Neural progenitor cell (in vitro differentiated cells): Measurements from ENCODE around the gene SYNJ2.

Source experiments
- EZH2phosphoT487 ChIP-seq: fragments of 200-600 bp; sonication (generic); IDR thresholded peaks from 2 replicates; pipeline ENCODE4 v1.6.1; 2017; ENCODE audit warnings: antibody characterized with exemption
- TF ChIP-seq, protein P1 (sequence below): fragments of 200-600 bp; sonication (generic); IDR thresholded peaks from 2 replicates; pipeline ENCODE4 v1.5.1; 2017; ENCODE audit warnings: antibody characterized with exemption, mild to moderate bottlenecking

DNA sequence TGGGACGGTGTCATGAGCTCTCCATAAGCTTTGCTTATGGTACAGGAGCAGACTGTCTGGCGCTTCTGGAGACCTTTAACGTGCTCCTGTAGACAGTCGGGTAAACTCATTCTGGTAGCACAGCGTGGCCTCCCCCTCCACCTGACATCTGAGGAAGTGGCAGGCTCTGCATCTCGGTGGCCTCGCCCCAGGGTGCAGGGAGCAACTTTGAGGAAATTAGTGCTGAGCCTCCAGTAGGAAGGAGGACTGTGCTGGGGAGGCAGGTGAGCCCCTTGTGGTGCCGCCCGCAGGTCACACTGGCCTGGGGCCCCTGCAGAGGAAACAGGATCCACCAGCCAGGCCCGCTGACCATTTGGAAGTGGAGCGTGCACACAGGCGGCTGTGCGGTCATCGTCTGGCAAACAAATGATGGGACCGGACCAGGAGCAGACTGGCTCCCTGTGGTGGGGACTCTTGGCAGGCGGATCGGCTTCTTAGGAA lies 57.9 kb downstream of the SYNJ2 start:
- TF ChIP-seq, protein P1, sequence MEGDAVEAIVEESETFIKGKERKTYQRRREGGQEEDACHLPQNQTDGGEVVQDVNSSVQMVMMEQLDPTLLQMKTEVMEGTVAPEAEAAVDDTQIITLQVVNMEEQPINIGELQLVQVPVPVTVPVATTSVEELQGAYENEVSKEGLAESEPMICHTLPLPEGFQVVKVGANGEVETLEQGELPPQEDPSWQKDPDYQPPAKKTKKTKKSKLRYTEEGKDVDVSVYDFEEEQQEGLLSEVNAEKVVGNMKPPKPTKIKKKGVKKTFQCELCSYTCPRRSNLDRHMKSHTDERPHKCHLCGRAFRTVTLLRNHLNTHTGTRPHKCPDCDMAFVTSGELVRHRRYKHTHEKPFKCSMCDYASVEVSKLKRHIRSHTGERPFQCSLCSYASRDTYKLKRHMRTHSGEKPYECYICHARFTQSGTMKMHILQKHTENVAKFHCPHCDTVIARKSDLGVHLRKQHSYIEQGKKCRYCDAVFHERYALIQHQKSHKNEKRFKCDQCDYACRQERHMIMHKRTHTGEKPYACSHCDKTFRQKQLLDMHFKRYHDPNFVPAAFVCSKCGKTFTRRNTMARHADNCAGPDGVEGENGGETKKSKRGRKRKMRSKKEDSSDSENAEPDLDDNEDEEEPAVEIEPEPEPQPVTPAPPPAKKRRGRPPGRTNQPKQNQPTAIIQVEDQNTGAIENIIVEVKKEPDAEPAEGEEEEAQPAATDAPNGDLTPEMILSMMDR, result no peak
- no peak for TF ChIP-seq EZH2phosphoT487
